ENCODE results near the gene NDUFA9.

The NDUFA9 gene

GRCh38 chr12:4685317-4685716 lies 36.4 kb downstream of the NDUFA9 start:
- H3K36me3 ChIP-seq (ENCODE audit: control insufficient read depth, insufficient read depth, low read length): peaks cover 73% of the 10 kb centered on the region
- H3K4me3 ChIP-seq (ENCODE audit: extremely low read depth, insufficient read depth, low read length, poor library complexity, severe bottlenecking): no peak overlapping the region
- no peak overlapping the region for H3K27ac ChIP-seq (ENCODE audit: low read depth, low read length, severe bottlenecking)
- H3K4me1 ChIP-seq (ENCODE audit: control insufficient read depth, insufficient read depth, low read length, poor library complexity, severe bottlenecking): no peaks in the 10 kb centered on the region
- H3K9me3 ChIP-seq (ENCODE audit: control insufficient read depth, low read length): no peaks in the 10 kb centered on the region
- 92 to 94% methylated on average over 8 of the region's 8 CpGs for WGBS, 2 experiments (ENCODE audit: insufficient coverage in 2 of 2)

- Histone ChIP-seq H3K4me3 (ENCODE audit: extremely low read depth, insufficient read depth, low read length, poor library complexity, severe bottlenecking) (no peak overlapping the region), H3K27ac (ENCODE audit: low read depth, low read length, severe bottlenecking) (no peak overlapping the region), H3K9me3 (ENCODE audit: control insufficient read depth, low read length) (no peaks in the 10 kb centered on the region), H3K36me3 (ENCODE audit: control insufficient read depth, insufficient read depth, low read length) (peaks cover 50% of the 10 kb centered on the region), H3K4me1 (ENCODE audit: control insufficient read depth, insufficient read depth, low read length, poor library complexity, severe bottlenecking) (no peaks in the 10 kb centered on the region)
- WGBS, 2 experiments (ENCODE audit: insufficient coverage in 2 of 2): 91 to 97% methylated on average over 4 to 5 of the region's 5 CpGs
Observed at GRCh38 chr12:4690760-4691159, 41.8 kb downstream of the NDUFA9 start.
